Fibroblast of lung (primary cell): ENCODE results near the gene ZSWIM4. TPM values are rescaled to one million over a fixed set of nuclear protein-coding genes. Genes with fewer than 3 reads are reported as not detected.

ENCODE experiments used
- DNase-seq, 2 donors: peaks; one replicate each; pipeline versions ENCODE4 v3.0.0 to v3.0.0-alpha.2; 2010; ENCODE audit warnings: low read depth in 2 of 2
- H2AFZ ChIP-seq: 2 replicates; pipeline ENCODE4 v1.5.1; 2012; ENCODE audit warnings: low read length, control low read depth, inconsistent platforms
- H3K27ac ChIP-seq: 2 replicates; pipeline ENCODE4 v1.5.1; 2011; ENCODE audit warnings: low read length, control low read depth; ENCODE audit not compliant: insufficient read depth
- H3K27me3 ChIP-seq: 2 replicates; pipeline ENCODE4 v1.5.1; 2011; ENCODE audit warnings: mild to moderate bottlenecking, low read length; ENCODE audit not compliant: control insufficient read depth, insufficient read depth
- H3K36me3 ChIP-seq: 2 replicates; pipeline ENCODE4 v1.5.1; 2011; ENCODE audit warnings: low read length; ENCODE audit not compliant: control insufficient read depth, insufficient read depth
- H3K4me1 ChIP-seq: 2 replicates; pipeline ENCODE4 v1.5.1; 2011; ENCODE audit warnings: low read length; ENCODE audit not compliant: control insufficient read depth, insufficient read depth; ENCODE audit errors: extremely low read depth
- H3K4me2 ChIP-seq: 2 replicates; pipeline ENCODE4 v1.5.1; 2011; ENCODE audit warnings: low read length, control low read depth; ENCODE audit not compliant: insufficient read depth; ENCODE audit errors: extremely low read depth
- H3K4me3 ChIP-seq, 4 experiments: fragments of 200-600 bp in 1 of 4; sonication (generic) in 1 of 4; replicated peaks in 1 of 4; 2 replicates each; pipeline ENCODE4 v1.5.1; 2011 to 2016; ENCODE audit warnings: low read length in 4 of 4, low read depth in 3 of 4, mild to moderate bottlenecking in 3 of 4, control low read depth in 2 of 4, inconsistent platforms in 1 of 4, mixed read lengths in 1 of 4; ENCODE audit not compliant: insufficient read depth in 1 of 4; ENCODE audit errors: control extremely low read depth in 1 of 4
- H3K79me2 ChIP-seq: 2 replicates; pipeline ENCODE4 v1.5.1; 2012; ENCODE audit warnings: mild to moderate bottlenecking, low read length, inconsistent platforms; ENCODE audit not compliant: control insufficient read depth, insufficient read depth
- H3K9ac ChIP-seq: 2 replicates; pipeline ENCODE4 v1.5.1; 2011; ENCODE audit warnings: mild to moderate bottlenecking, low read length, control low read depth; ENCODE audit not compliant: insufficient read depth
- H3K9me3 ChIP-seq: 2 replicates; pipeline ENCODE4 v1.5.1; 2012; ENCODE audit warnings: low read depth, low read length; ENCODE audit not compliant: control insufficient read depth, insufficient read depth
- H4K20me1 ChIP-seq: 2 replicates; pipeline ENCODE4 v1.5.1; 2011; ENCODE audit warnings: low read length; ENCODE audit not compliant: control insufficient read depth, insufficient read depth; ENCODE audit errors: extremely low read depth
- CTCF ChIP-seq, 2 donors: IDR thresholded peaks in 1 of 2; conservative IDR thresholded peaks in 1 of 2; 1 replicate in 1 of 2; 2 replicates in 1 of 2; pipeline ENCODE4 v1.5.1; 2011 to 2012; ENCODE audit warnings: low read length in 2 of 2, control low read depth in 1 of 2, inconsistent platforms in 1 of 2, low read depth in 1 of 2, mild to moderate bottlenecking in 1 of 2
- EZH2 ChIP-seq: IDR thresholded peaks from 2 replicates; pipeline ENCODE4 v1.5.1; 2012; ENCODE audit warnings: low read length, control low read depth, mild to moderate bottlenecking; ENCODE audit errors: missing control alignments
- polyA plus RNA-seq, 2 donors: library from polyadenylated mRNA; depleted of rRNA in 1 of 2; stranded (reverse) in 1 of 2; unstranded in 1 of 2; fragments of >200 nt; gene quantifications; 2 replicates each; pipeline ENCODE4 v1.2.1, GENCODE V29; 2011 to 2012; ENCODE audit warnings: missing spikeins in 1 of 2
- total RNA-seq: library from RNA; depleted of rRNA; stranded (reverse); fragments of >200 nt; gene quantifications from 2 replicates; pipeline ENCODE4 v1.2.1, GENCODE V29; 2014

ZSWIM4 gene
- total and polyA plus RNA-seq, 2 donors (not counting 1 experiment from before 2014, with no cell fraction given) = 1.6 to 5.6 TPM

- Histone ChIP-seq H3K9ac (peak overlapping the region; percentile 3), H3K27ac (peak overlapping the region; percentile 89), H3K9me3 (no peaks in the 10 kb centered on the region), H3K4me2 (peak overlapping the region; percentile 78), H2AFZ (no peak overlapping the region), H4K20me1 (no peaks in the 10 kb centered on the region), H3K79me2 (peaks cover 9% of the 10 kb centered on the region), H3K4me3 (peak overlapping the region; percentile 6 to 77 (median 31)), H3K4me1 (peaks cover 13% of the 10 kb centered on the region), H3K27me3 (no peaks in the 10 kb centered on the region), H3K36me3 (peaks cover 4% of the 10 kb centered on the region)
- no peak for DNase-seq
- TF ChIP-seq EZH2 = no peak
- no peak for TF ChIP-seq CTCF (conservative IDR thresholded peaks at IDR 0.05 in 1 of 2, IDR thresholded peaks at IDR 0.05 in 1 of 2; ENCODE audit: low read depth in 1 of 2, low read length in 2 of 2)
These were observed 1.8 kb downstream of the ZSWIM4 start for GRCh38 chr19:13797058-13797440.

- no peaks in the 10 kb centered on the region for H4K20me1 ChIP-seq
- no peak overlapping the region for H3K4me2 ChIP-seq
- H2AFZ ChIP-seq = no peak overlapping the region
- DNase-seq = peak; percentile 63 to 94
- H3K27me3 ChIP-seq = no peaks in the 10 kb centered on the region
- H3K9ac ChIP-seq = no peak overlapping the region
- H3K36me3 ChIP-seq = peaks cover 4% of the 10 kb centered on the region
- no peak overlapping the region for H3K4me3 ChIP-seq
- peaks cover 13% of the 10 kb centered on the region for H3K4me1 ChIP-seq
- H3K9me3 ChIP-seq = no peaks in the 10 kb centered on the region
- no peak for TF ChIP-seq CTCF (conservative IDR thresholded peaks at IDR 0.05 in 1 of 2, IDR thresholded peaks at IDR 0.05 in 1 of 2; ENCODE audit: low read depth in 1 of 2, low read length in 2 of 2)
- no peak for TF ChIP-seq EZH2
- peak overlapping the region; percentile 25 for H3K27ac ChIP-seq
- H3K79me2 ChIP-seq = peaks cover 9% of the 10 kb centered on the region
These were observed 2.6 kb downstream of the ZSWIM4 start for GRCh38 chr19:13797870-13798269.

GRCh38 chr19:13799669-13800068 is 4.4 kb downstream of the ZSWIM4 start:
- Histone ChIP-seq H3K27ac (no peak overlapping the region), H2AFZ (no peak overlapping the region), H3K4me1 (peaks cover 7% of the 10 kb centered on the region), H4K20me1 (no peaks in the 10 kb centered on the region), H3K9ac (no peak overlapping the region), H3K4me2 (no peak overlapping the region), H3K79me2 (peaks cover 9% of the 10 kb centered on the region), H3K4me3 (no peak overlapping the region), H3K36me3 (peaks cover 7% of the 10 kb centered on the region), H3K9me3 (no peaks in the 10 kb centered on the region), H3K27me3 (no peaks in the 10 kb centered on the region)
- no peak for DNase-seq
- no peak for TF ChIP-seq EZH2
- TF ChIP-seq CTCF (conservative IDR thresholded peaks at IDR 0.05 in 1 of 2, IDR thresholded peaks at IDR 0.05 in 1 of 2; ENCODE audit: low read depth in 1 of 2, low read length in 2 of 2) = no peak
